Fibroblast of the aortic adventitia (primary cell): ENCODE data around the gene SYNPO2. TPM values are rescaled to one million over a fixed set of nuclear protein-coding genes. Genes with fewer than 3 reads are reported as not detected.
"Not testable (repeated sequence)": the region's sequence is repeated elsewhere in the genome, so short reads cannot be mapped to it uniquely, and the experiment has no call there.

Experiments used
- DNase-seq: peaks from one replicate; pipeline ENCODE4 v3.0.0-alpha.2; 2010; ENCODE audit warnings: low read depth
- H3K4me3 ChIP-seq: 2 replicates; pipeline ENCODE4 v1.5.1; 2011; ENCODE audit warnings: low read depth, mild to moderate bottlenecking, control low read depth, low read length, moderate library complexity
- CTCF ChIP-seq: IDR thresholded peaks from 2 replicates; pipeline ENCODE4 v1.5.1; 2011; ENCODE audit warnings: mild to moderate bottlenecking, low read length, control low read depth, inconsistent platforms; ENCODE audit not compliant: insufficient read depth
- total RNA-seq: library from RNA; depleted of rRNA; stranded (reverse); fragments of >200 nt; gene quantifications from 2 replicates; pipeline ENCODE4 v1.2.3, GENCODE V29; 2012; ENCODE audit warnings: low replicate concordance

The SYNPO2 gene
- total RNA-seq, 1 donor: 3.4 TPM

GRCh38 chr4:119039160-119039559 lies 150.5 kb downstream of the SYNPO2 start:
- no peak for TF ChIP-seq CTCF
- H3K4me3 ChIP-seq: no peak overlapping the region
- DNase-seq: no peak

- TF ChIP-seq CTCF: no peak
- no peak overlapping the region for H3K4me3 ChIP-seq
- DNase-seq: no peak
These were observed 151.1 kb downstream of the SYNPO2 start for GRCh38 chr4:119039779-119040178.

GRCh38 chr4:119040261-119040660 lies 151.6 kb downstream of the SYNPO2 start:
- H3K4me3 ChIP-seq: no peak overlapping the region
- no peak for TF ChIP-seq CTCF
- no peak for DNase-seq

- no peak for TF ChIP-seq CTCF
- no peak overlapping the region for H3K4me3 ChIP-seq
- DNase-seq: peak; percentile 91
These were observed 152.1 kb downstream of the SYNPO2 start for GRCh38 chr4:119040694-119041185.

GRCh38 chr4:119041396-119041795 lies 152.7 kb downstream of the SYNPO2 start:
- DNase-seq: no peak
- no peak overlapping the region for H3K4me3 ChIP-seq
- TF ChIP-seq CTCF: no peak

- peak; percentile 88 for DNase-seq
- H3K4me3 ChIP-seq: no peak overlapping the region
- TF ChIP-seq CTCF: peak; percentile 69
These were observed 153.4 kb downstream of the SYNPO2 start for GRCh38 chr4:119041951-119042560.

GRCh38 chr4:119046263-119046662 lies 157.6 kb downstream of the SYNPO2 start:
- no peak overlapping the region for H3K4me3 ChIP-seq
- no peak for TF ChIP-seq CTCF
- no peak for DNase-seq

- not testable (repeated sequence) for DNase-seq, H3K4me3 ChIP-seq
These were observed 158.4 kb downstream of the SYNPO2 start for GRCh38 chr4:119047059-119047458.
